Measurements from ENCODE around the gene HAT1.

HAT1 gene

GRCh38 chr2:171941316-171941699 is 19.0 kb downstream of the HAT1 start:
- Histone ChIP-seq H3K4me1 (ENCODE audit: insufficient read depth, low read length) (no peaks in the 10 kb centered on the region), H3K36me3 (ENCODE audit: insufficient read depth, low read length) (peaks cover 3% of the 10 kb centered on the region; the same call in 1 of the 2 replicates)

GRCh38 chr2:171943869-171944268 is 21.6 kb downstream of the HAT1 start:
- 0 out of 2 replicates have a peak, but pooled peaks cover 4% of the 10 kb centered on the region for H3K9me3 ChIP-seq (ENCODE audit: control insufficient read depth, insufficient read depth, low read length)
- no peak overlapping the region for H3K9ac ChIP-seq (ENCODE audit: low read depth, low read length)
- H3K4me1 ChIP-seq (ENCODE audit: insufficient read depth, low read length) = no peaks in the 10 kb centered on the region
- no peaks in the 10 kb centered on the region; the same call in 1 of the 2 replicates for H3K36me3 ChIP-seq (ENCODE audit: insufficient read depth, low read length)

More at GRCh38 chr2:171941316-171941699, 19.0 kb downstream of the HAT1 start:
- Histone ChIP-seq H3K9ac (ENCODE audit: low read depth, low read length) (no peak overlapping the region), H3K9me3 (ENCODE audit: control insufficient read depth, insufficient read depth, low read length) (0 out of 2 replicates have a peak, but pooled peaks cover 4% of the 10 kb centered on the region)

- H3K36me3 ChIP-seq (ENCODE audit: insufficient read depth, low read length) = peaks cover 2% of the 10 kb centered on the region; the same call in 1 of the 2 replicates
- H3K4me1 ChIP-seq (ENCODE audit: insufficient read depth, low read length) = no peaks in the 10 kb centered on the region
- no peak overlapping the region for H3K9ac ChIP-seq (ENCODE audit: low read depth, low read length)
- no peaks in the 10 kb centered on the region for H3K9me3 ChIP-seq (ENCODE audit: control insufficient read depth, insufficient read depth, low read length)
Observed at GRCh38 chr2:171952276-171952675, 30.0 kb downstream of the HAT1 start.

- no peak overlapping the region for H3K9ac ChIP-seq (ENCODE audit: low read depth, low read length)
- no peaks in the 10 kb centered on the region for H3K9me3 ChIP-seq (ENCODE audit: control insufficient read depth, insufficient read depth, low read length)
- H3K36me3 ChIP-seq (ENCODE audit: insufficient read depth, low read length) = peaks cover 3% of the 10 kb centered on the region; the same call in 1 of the 2 replicates
Observed at GRCh38 chr2:171952748-171953147, 30.5 kb downstream of the HAT1 start.

GRCh38 chr2:171956135-171956825 is 34.0 kb downstream of the HAT1 start:
- Histone ChIP-seq H3K9ac (ENCODE audit: low read depth, low read length) (no peak overlapping the region), H3K9me3 (ENCODE audit: control insufficient read depth, insufficient read depth, low read length) (no peaks in the 10 kb centered on the region), H3K4me1 (ENCODE audit: insufficient read depth, low read length) (no peaks in the 10 kb centered on the region), H3K36me3 (ENCODE audit: insufficient read depth, low read length) (peaks cover 3% of the 10 kb centered on the region; the same call in 1 of the 2 replicates)

More at GRCh38 chr2:171952748-171953147, 30.5 kb downstream of the HAT1 start:
- H3K4me1 ChIP-seq (ENCODE audit: insufficient read depth, low read length) = no peaks in the 10 kb centered on the region

- Histone ChIP-seq H3K9ac (ENCODE audit: low read depth, low read length) (no peak overlapping the region), H3K9me3 (ENCODE audit: control insufficient read depth, insufficient read depth, low read length) (no peaks in the 10 kb centered on the region), H3K36me3 (ENCODE audit: insufficient read depth, low read length) (peaks cover 3% of the 10 kb centered on the region; the same call in 1 of the 2 replicates), H3K4me1 (ENCODE audit: insufficient read depth, low read length) (no peaks in the 10 kb centered on the region)
Observed at GRCh38 chr2:171957061-171957460, 34.8 kb downstream of the HAT1 start.

GRCh38 chr2:171958475-171958874 is 36.2 kb downstream of the HAT1 start:
- no peak overlapping the region for H3K9ac ChIP-seq (ENCODE audit: low read depth, low read length)
- H3K9me3 ChIP-seq (ENCODE audit: control insufficient read depth, insufficient read depth, low read length) = no peaks in the 10 kb centered on the region
- H3K4me1 ChIP-seq (ENCODE audit: insufficient read depth, low read length) = no peaks in the 10 kb centered on the region
- peaks cover 3% of the 10 kb centered on the region; the same call in 1 of the 2 replicates for H3K36me3 ChIP-seq (ENCODE audit: insufficient read depth, low read length)

GRCh38 chr2:171959998-171960397 is 37.7 kb downstream of the HAT1 start:
- peaks cover 3% of the 10 kb centered on the region; the same call in 1 of the 2 replicates for H3K36me3 ChIP-seq (ENCODE audit: insufficient read depth, low read length)
- no peak overlapping the region for H3K9ac ChIP-seq (ENCODE audit: low read depth, low read length)
- H3K9me3 ChIP-seq (ENCODE audit: control insufficient read depth, insufficient read depth, low read length) = no peaks in the 10 kb centered on the region
- H3K4me1 ChIP-seq (ENCODE audit: insufficient read depth, low read length) = no peaks in the 10 kb centered on the region

- Histone ChIP-seq H3K9me3 (ENCODE audit: control insufficient read depth, insufficient read depth, low read length) (no peaks in the 10 kb centered on the region), H3K9ac (ENCODE audit: low read depth, low read length) (no peak overlapping the region), H3K36me3 (ENCODE audit: insufficient read depth, low read length) (peaks cover 3% of the 10 kb centered on the region; the same call in 1 of the 2 replicates), H3K4me1 (ENCODE audit: insufficient read depth, low read length) (no peaks in the 10 kb centered on the region)
Observed at GRCh38 chr2:171960570-171960969, 38.3 kb downstream of the HAT1 start.

GRCh38 chr2:171963198-171963597 is 40.9 kb downstream of the HAT1 start:
- Histone ChIP-seq H3K36me3 (ENCODE audit: insufficient read depth, low read length) (peaks cover 7% of the 10 kb centered on the region), H3K4me1 (ENCODE audit: insufficient read depth, low read length) (no peaks in the 10 kb centered on the region), H3K9ac (ENCODE audit: low read depth, low read length) (no peak overlapping the region), H3K9me3 (ENCODE audit: control insufficient read depth, insufficient read depth, low read length) (no peaks in the 10 kb centered on the region)

- Histone ChIP-seq H3K9ac (ENCODE audit: low read depth, low read length) (no peak overlapping the region), H3K4me1 (ENCODE audit: insufficient read depth, low read length) (no peaks in the 10 kb centered on the region), H3K9me3 (ENCODE audit: control insufficient read depth, insufficient read depth, low read length) (no peaks in the 10 kb centered on the region), H3K36me3 (ENCODE audit: insufficient read depth, low read length) (peaks cover 7% of the 10 kb centered on the region)
Observed at GRCh38 chr2:171964308-171964707, 42.0 kb downstream of the HAT1 start.

GRCh38 chr2:171965238-171965637 is 43.0 kb downstream of the HAT1 start:
- Histone ChIP-seq H3K4me1 (ENCODE audit: insufficient read depth, low read length) (no peaks in the 10 kb centered on the region), H3K9ac (ENCODE audit: low read depth, low read length) (no peak overlapping the region), H3K36me3 (ENCODE audit: insufficient read depth, low read length) (peaks cover 7% of the 10 kb centered on the region), H3K9me3 (ENCODE audit: control insufficient read depth, insufficient read depth, low read length) (no peaks in the 10 kb centered on the region)

- H3K9ac ChIP-seq (ENCODE audit: low read depth, low read length) = no peak overlapping the region
- H3K4me1 ChIP-seq (ENCODE audit: insufficient read depth, low read length) = no peaks in the 10 kb centered on the region
- no peaks in the 10 kb centered on the region for H3K9me3 ChIP-seq (ENCODE audit: control insufficient read depth, insufficient read depth, low read length)
- peaks cover 7% of the 10 kb centered on the region for H3K36me3 ChIP-seq (ENCODE audit: insufficient read depth, low read length)
Observed at GRCh38 chr2:171965661-171966060, 43.4 kb downstream of the HAT1 start.

GRCh38 chr2:171966235-171966634 is 44.0 kb downstream of the HAT1 start:
- H3K9ac ChIP-seq (ENCODE audit: low read depth, low read length) = no peak overlapping the region
- no peaks in the 10 kb centered on the region for H3K9me3 ChIP-seq (ENCODE audit: control insufficient read depth, insufficient read depth, low read length)
- no peaks in the 10 kb centered on the region for H3K4me1 ChIP-seq (ENCODE audit: insufficient read depth, low read length)
- H3K36me3 ChIP-seq (ENCODE audit: insufficient read depth, low read length) = peaks cover 7% of the 10 kb centered on the region

- Histone ChIP-seq H3K4me1 (ENCODE audit: insufficient read depth, low read length) (no peaks in the 10 kb centered on the region), H3K9ac (ENCODE audit: low read depth, low read length) (no peak overlapping the region), H3K36me3 (ENCODE audit: insufficient read depth, low read length) (peaks cover 7% of the 10 kb centered on the region), H3K9me3 (ENCODE audit: control insufficient read depth, insufficient read depth, low read length) (no peaks in the 10 kb centered on the region)
Observed at GRCh38 chr2:171966688-171967087, 44.4 kb downstream of the HAT1 start.
